GM12872 (cell line): ENCODE measurements around the gene PRICKLE1.

Experiments used
- CTCF ChIP-seq: IDR thresholded peaks from 3 replicates; pipeline ENCODE4 v1.5.1; 2011; ENCODE audit warnings: low read depth, mild to moderate bottlenecking, low read length, moderate library complexity; ENCODE audit not compliant: insufficient read depth

Gene PRICKLE1

GRCh38 chr12:42458575-42458974, 131.0 kb downstream of the PRICKLE1 start:
- TF ChIP-seq CTCF = no peak

- no peak for TF ChIP-seq CTCF
Measured at GRCh38 chr12:42450248-42450647, 139.3 kb downstream of the PRICKLE1 start.

GRCh38 chr12:42448841-42449240, 140.7 kb downstream of the PRICKLE1 start:
- no peak for TF ChIP-seq CTCF

- no peak for TF ChIP-seq CTCF
Measured at GRCh38 chr12:42447371-42447786, 142.2 kb downstream of the PRICKLE1 start.

GRCh38 chr12:42446761-42447160, 142.8 kb downstream of the PRICKLE1 start:
- no peak for TF ChIP-seq CTCF

GRCh38 chr12:42445891-42446290, 143.7 kb downstream of the PRICKLE1 start:
- no peak for TF ChIP-seq CTCF

GRCh38 chr12:42444192-42444943, 145.2 kb downstream of the PRICKLE1 start:
- TF ChIP-seq CTCF = no peak
